ENCODE data around the gene ARAP1.

The ARAP1 gene

GRCh38 chr11:72652873-72653630 lies 99.2 kb downstream of the ARAP1 start:
- DNase-seq, result no peak

GRCh38 chr11:72652133-72652532 lies 100.1 kb downstream of the ARAP1 start:
- no peak for DNase-seq

- DNase-seq, result no peak
Observed at GRCh38 chr11:72649215-72649976, 102.8 kb downstream of the ARAP1 start.

GRCh38 chr11:72648384-72649136 lies 103.6 kb downstream of the ARAP1 start:
- DNase-seq, result no peak

GRCh38 chr11:72647882-72648281 lies 104.3 kb downstream of the ARAP1 start:
- no peak for DNase-seq

- DNase-seq, result no peak
Observed at GRCh38 chr11:72646472-72646871, 105.7 kb downstream of the ARAP1 start.

- DNase-seq, result no peak
Observed at GRCh38 chr11:72646024-72646423, 106.2 kb downstream of the ARAP1 start.

- DNase-seq, result no peak
Observed at GRCh38 chr11:72643547-72643946, 108.7 kb downstream of the ARAP1 start.

- DNase-seq, result no peak
Observed at GRCh38 chr11:72642884-72643522, 109.2 kb downstream of the ARAP1 start.

GRCh38 chr11:72642043-72642883 lies 109.9 kb downstream of the ARAP1 start:
- DNase-seq, result no peak

- DNase-seq, result no peak
Observed at GRCh38 chr11:72641522-72642042, 110.6 kb downstream of the ARAP1 start.

GRCh38 chr11:72639502-72640375 lies 112.5 kb downstream of the ARAP1 start:
- no peak for DNase-seq

GRCh38 chr11:72637926-72638325 lies 114.3 kb downstream of the ARAP1 start:
- no peak for DNase-seq

GRCh38 chr11:72637198-72637597 lies 115.0 kb downstream of the ARAP1 start:
- DNase-seq, result no peak

GRCh38 chr11:72636376-72636775 lies 115.8 kb downstream of the ARAP1 start:
- DNase-seq, result no peak

GRCh38 chr11:72635933-72636332 lies 116.3 kb downstream of the ARAP1 start:
- no peak for DNase-seq

- no peak for DNase-seq
Observed at GRCh38 chr11:72635309-72635915, 116.8 kb downstream of the ARAP1 start.

Measured in SIG-M5 (cell line).